SK-N-SH (cell line): ENCODE data around the gene FZD10.

Experiments used
- JUND ChIP-seq: IDR thresholded peaks from 2 replicates; pipeline ENCODE4 v1.4.0; 2012
- POLR2AphosphoS5 ChIP-seq: IDR thresholded peaks from 2 replicates; pipeline ENCODE4 v1.6.1; 2012; ENCODE audit warnings: low read depth, low read length
- RAD21 ChIP-seq: IDR thresholded peaks from 2 replicates; pipeline ENCODE4 v1.6.1; 2012; ENCODE audit warnings: mild to moderate bottlenecking, low read length
- RFX5 ChIP-seq: IDR thresholded peaks from 2 replicates; pipeline ENCODE4 v1.6.1; 2012; ENCODE audit warnings: mild to moderate bottlenecking, improper control_type of control experiment, low read length
- SIN3A ChIP-seq: IDR thresholded peaks from 2 replicates; pipeline ENCODE4 v1.6.1; 2012; ENCODE audit warnings: low read depth, mild to moderate bottlenecking, low read length, moderate library complexity, borderline replicate concordance
- YY1 ChIP-seq: IDR thresholded peaks from 2 replicates; pipeline ENCODE4 v1.4.0; 2012; ENCODE audit warnings: low read depth, mild to moderate bottlenecking
- TF ChIP-seq, protein P1 (sequence below): fragments of 200-600 bp; sonication (generic); IDR thresholded peaks from 2 replicates; pipeline ENCODE4 v1.6.1; 2017; ENCODE audit warnings: antibody characterized with exemption, mild to moderate bottlenecking, moderate library complexity
- TF ChIP-seq, protein P2 (sequence below): IDR thresholded peaks from 2 replicates; pipeline ENCODE4 v1.6.1; 2012; ENCODE audit warnings: mild to moderate bottlenecking, low read depth, low read length, moderate library complexity
- TF ChIP-seq, protein P3 (sequence below): IDR thresholded peaks from 2 replicates; pipeline ENCODE4 v1.4.0; 2012; ENCODE audit warnings: low read depth, borderline replicate concordance

DNA sequence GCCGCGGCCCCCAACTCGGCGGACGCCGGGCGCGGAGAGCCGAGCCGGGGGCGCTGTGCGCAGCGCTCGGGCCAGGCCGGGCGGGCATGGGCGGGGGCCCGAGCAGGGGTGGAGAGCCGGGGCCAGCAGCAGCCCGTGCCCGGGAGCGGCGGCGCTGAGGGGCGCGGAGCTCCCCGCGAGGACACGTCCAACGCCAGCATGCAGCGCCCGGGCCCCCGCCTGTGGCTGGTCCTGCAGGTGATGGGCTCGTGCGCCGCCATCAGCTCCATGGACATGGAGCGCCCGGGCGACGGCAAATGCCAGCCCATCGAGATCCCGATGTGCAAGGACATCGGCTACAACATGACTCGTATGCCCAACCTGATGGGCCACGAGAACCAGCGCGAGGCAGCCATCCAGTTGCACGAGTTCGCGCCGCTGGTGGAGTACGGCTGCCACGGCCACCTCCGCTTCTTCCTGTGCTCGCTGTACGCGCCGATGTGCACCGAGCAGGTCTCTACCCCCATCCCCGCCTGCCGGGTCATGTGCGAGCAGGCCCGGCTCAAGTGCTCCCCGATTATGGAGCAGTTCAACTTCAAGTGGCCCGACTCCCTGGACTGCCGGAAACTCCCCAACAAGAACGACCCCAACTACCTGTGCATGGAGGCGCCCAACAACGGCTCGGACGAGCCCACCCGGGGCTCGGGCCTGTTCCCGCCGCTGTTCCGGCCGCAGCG is 639 bp downstream of the FZD10 start:
- TF ChIP-seq, protein P1, sequence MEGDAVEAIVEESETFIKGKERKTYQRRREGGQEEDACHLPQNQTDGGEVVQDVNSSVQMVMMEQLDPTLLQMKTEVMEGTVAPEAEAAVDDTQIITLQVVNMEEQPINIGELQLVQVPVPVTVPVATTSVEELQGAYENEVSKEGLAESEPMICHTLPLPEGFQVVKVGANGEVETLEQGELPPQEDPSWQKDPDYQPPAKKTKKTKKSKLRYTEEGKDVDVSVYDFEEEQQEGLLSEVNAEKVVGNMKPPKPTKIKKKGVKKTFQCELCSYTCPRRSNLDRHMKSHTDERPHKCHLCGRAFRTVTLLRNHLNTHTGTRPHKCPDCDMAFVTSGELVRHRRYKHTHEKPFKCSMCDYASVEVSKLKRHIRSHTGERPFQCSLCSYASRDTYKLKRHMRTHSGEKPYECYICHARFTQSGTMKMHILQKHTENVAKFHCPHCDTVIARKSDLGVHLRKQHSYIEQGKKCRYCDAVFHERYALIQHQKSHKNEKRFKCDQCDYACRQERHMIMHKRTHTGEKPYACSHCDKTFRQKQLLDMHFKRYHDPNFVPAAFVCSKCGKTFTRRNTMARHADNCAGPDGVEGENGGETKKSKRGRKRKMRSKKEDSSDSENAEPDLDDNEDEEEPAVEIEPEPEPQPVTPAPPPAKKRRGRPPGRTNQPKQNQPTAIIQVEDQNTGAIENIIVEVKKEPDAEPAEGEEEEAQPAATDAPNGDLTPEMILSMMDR: no peak
- TF ChIP-seq, protein P2, sequence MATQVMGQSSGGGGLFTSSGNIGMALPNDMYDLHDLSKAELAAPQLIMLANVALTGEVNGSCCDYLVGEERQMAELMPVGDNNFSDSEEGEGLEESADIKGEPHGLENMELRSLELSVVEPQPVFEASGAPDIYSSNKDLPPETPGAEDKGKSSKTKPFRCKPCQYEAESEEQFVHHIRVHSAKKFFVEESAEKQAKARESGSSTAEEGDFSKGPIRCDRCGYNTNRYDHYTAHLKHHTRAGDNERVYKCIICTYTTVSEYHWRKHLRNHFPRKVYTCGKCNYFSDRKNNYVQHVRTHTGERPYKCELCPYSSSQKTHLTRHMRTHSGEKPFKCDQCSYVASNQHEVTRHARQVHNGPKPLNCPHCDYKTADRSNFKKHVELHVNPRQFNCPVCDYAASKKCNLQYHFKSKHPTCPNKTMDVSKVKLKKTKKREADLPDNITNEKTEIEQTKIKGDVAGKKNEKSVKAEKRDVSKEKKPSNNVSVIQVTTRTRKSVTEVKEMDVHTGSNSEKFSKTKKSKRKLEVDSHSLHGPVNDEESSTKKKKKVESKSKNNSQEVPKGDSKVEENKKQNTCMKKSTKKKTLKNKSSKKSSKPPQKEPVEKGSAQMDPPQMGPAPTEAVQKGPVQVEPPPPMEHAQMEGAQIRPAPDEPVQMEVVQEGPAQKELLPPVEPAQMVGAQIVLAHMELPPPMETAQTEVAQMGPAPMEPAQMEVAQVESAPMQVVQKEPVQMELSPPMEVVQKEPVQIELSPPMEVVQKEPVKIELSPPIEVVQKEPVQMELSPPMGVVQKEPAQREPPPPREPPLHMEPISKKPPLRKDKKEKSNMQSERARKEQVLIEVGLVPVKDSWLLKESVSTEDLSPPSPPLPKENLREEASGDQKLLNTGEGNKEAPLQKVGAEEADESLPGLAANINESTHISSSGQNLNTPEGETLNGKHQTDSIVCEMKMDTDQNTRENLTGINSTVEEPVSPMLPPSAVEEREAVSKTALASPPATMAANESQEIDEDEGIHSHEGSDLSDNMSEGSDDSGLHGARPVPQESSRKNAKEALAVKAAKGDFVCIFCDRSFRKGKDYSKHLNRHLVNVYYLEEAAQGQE: no peak
- TF ChIP-seq, protein P3, sequence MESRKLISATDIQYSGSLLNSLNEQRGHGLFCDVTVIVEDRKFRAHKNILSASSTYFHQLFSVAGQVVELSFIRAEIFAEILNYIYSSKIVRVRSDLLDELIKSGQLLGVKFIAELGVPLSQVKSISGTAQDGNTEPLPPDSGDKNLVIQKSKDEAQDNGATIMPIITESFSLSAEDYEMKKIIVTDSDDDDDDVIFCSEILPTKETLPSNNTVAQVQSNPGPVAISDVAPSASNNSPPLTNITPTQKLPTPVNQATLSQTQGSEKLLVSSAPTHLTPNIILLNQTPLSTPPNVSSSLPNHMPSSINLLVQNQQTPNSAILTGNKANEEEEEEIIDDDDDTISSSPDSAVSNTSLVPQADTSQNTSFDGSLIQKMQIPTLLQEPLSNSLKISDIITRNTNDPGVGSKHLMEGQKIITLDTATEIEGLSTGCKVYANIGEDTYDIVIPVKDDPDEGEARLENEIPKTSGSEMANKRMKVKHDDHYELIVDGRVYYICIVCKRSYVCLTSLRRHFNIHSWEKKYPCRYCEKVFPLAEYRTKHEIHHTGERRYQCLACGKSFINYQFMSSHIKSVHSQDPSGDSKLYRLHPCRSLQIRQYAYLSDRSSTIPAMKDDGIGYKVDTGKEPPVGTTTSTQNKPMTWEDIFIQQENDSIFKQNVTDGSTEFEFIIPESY: no peak
- no peak for TF ChIP-seq SIN3A
- TF ChIP-seq POLR2AphosphoS5: no peak
- no peak for TF ChIP-seq YY1
- TF ChIP-seq RAD21: no peak
- TF ChIP-seq JUND: no peak
- no peak for TF ChIP-seq RFX5
